HepG2 (cell line): ENCODE measurements around the gene CCDC54. TPM values are rescaled to one million over a fixed set of nuclear protein-coding genes. Genes with fewer than 3 reads are reported as not detected.

ENCODE experiments used
- ATAC-seq: fragments of 200-7000 bp; cut with Tn5 transposase; 3 replicates; pipeline ENCODE4 v1.9.1; 2020; ENCODE audit warnings: mild to moderate bottlenecking, moderate library complexity
- BruUV-seq: library from RNA; stranded (reverse); fragments of 400-500 nt; replicated peaks from 2 replicates; lab custom pipeline; 2021; lab: Mats Ljungman, UMichigan
- CTCF ChIA-PET: fragments of 300-600 bp; formaldehyde crosslinking; extraction: SDS; loops from one replicate; lab custom pipeline; 2021; ENCODE audit warnings: low total read pairs, inconsistent platforms, low intra/inter-chr PET ratio; lab: Yijun Ruan, JAX
- POLR2A ChIA-PET: fragments of 350-600 bp; sonication (Branson Sonifier 250); formaldehyde crosslinking; loops from one replicate; lab custom pipeline; 2020; ENCODE audit warnings: antibody characterized with exemption, inconsistent platforms; lab: Yijun Ruan, JAX
- DNase-seq: peaks from one replicate; pipeline ENCODE4 v3.0.0-alpha.2; 2015; ENCODE audit warnings: low spot score
- FAIRE-seq: peaks from 3 replicates; lab custom pipeline; 2011; peaks lifted over from hg19 to GRCh38; lab: Jason Lieb, UNC
- H2AFZ ChIP-seq: one replicate; pipeline ENCODE4 v1.6.1; 2011; ENCODE audit warnings: low read length, inconsistent platforms
- H3K27ac ChIP-seq: fragments of 300-600 bp; 3 replicates; pipeline ENCODE4 v1.8.0; 2011; ENCODE audit warnings: mixed run types, mild to moderate bottlenecking, mixed read lengths, low read length, inconsistent platforms; ENCODE audit not compliant: insufficient read depth; ENCODE audit errors: extremely low read length
- H3K27me3 ChIP-seq, 2 experiments: fragments of 200-600 bp in 1 of 2; 2 replicates in 1 of 2; 3 replicates in 1 of 2; pipeline versions ENCODE4 v1.6.0 to v1.8.0; 2011; ENCODE audit warnings: low read length in 2 of 2, mild to moderate bottlenecking in 2 of 2, moderate library complexity in 2 of 2, inconsistent platforms in 1 of 2; ENCODE audit not compliant: insufficient read depth in 2 of 2, control insufficient read depth in 1 of 2
- H3K36me3 ChIP-seq, 2 experiments: fragments of 200-600 bp in 1 of 2; replicated peaks in 1 of 2; 2 replicates in 1 of 2; 3 replicates in 1 of 2; pipeline versions ENCODE4 v1.5.1 to v1.8.0; 2011; ENCODE audit warnings: low read length in 2 of 2, inconsistent platforms in 1 of 2; ENCODE audit not compliant: insufficient read depth in 2 of 2, control insufficient read depth in 1 of 2
- H3K4me1 ChIP-seq: 2 replicates; pipeline ENCODE4 v1.5.1; 2012; ENCODE audit warnings: low read length, inconsistent platforms; ENCODE audit not compliant: insufficient read depth
- H3K4me2 ChIP-seq: 2 replicates; pipeline ENCODE4 v1.6.0; 2011; ENCODE audit warnings: low read depth, low read length, inconsistent platforms
- H3K4me3 ChIP-seq, 3 experiments: fragments of 200-600 bp in 1 of 3; sonication (generic), shearing (Covaris generic) in 1 of 3; replicated peaks in 1 of 3; 2 replicates each; pipeline ENCODE4 v1.5.1; 2011 to 2016; ENCODE audit warnings: low read length in 3 of 3, inconsistent platforms in 2 of 3, low read depth in 2 of 3, mild to moderate bottlenecking in 2 of 3, control low read depth in 1 of 3, mixed read lengths in 1 of 3; ENCODE audit not compliant: insufficient read depth in 1 of 3
- H3K79me2 ChIP-seq: one replicate; pipeline ENCODE4 v1.6.1; 2011; ENCODE audit warnings: low read length, inconsistent platforms; ENCODE audit not compliant: insufficient read depth
- H3K9ac ChIP-seq: 2 replicates; pipeline ENCODE4 v1.6.0; 2011; ENCODE audit warnings: mild to moderate bottlenecking, low read depth, low read length, inconsistent platforms; ENCODE audit not compliant: insufficient read depth
- H3K9me3 ChIP-seq: 2 replicates; pipeline ENCODE4 v1.5.1; 2012; ENCODE audit warnings: mild to moderate bottlenecking, low read length
- H4K20me1 ChIP-seq: 2 replicates; pipeline ENCODE4 v1.6.0; 2011; ENCODE audit warnings: inconsistent platforms, mild to moderate bottlenecking, low read length, moderate library complexity; ENCODE audit not compliant: insufficient read depth
- E2F2 ChIP-seq: sonication (generic); formaldehyde crosslinking; IDR thresholded peaks from 2 replicates; pipeline ENCODE4 v1.4.0; 2020; ENCODE audit warnings: missing genetic modification reagents, borderline replicate concordance
- HNRNPK ChIP-seq: fragments of 200-400 bp; formaldehyde crosslinking; IDR thresholded peaks from 2 replicates; pipeline ENCODE4 v1.6.1; 2018; ENCODE audit warnings: low read length, low read depth, moderate library complexity, mild to moderate bottlenecking; ENCODE audit not compliant: poor library complexity, severe bottlenecking
- ISL2 ChIP-seq: sonication (generic); formaldehyde crosslinking; IDR thresholded peaks from 2 replicates; pipeline ENCODE4 v1.5.0; 2020; ENCODE audit warnings: missing genetic modification reagents
- NFAT5 ChIP-seq: sonication (generic); formaldehyde crosslinking; IDR thresholded peaks from 2 replicates; pipeline ENCODE4 v1.4.0; 2020; ENCODE audit warnings: missing genetic modification reagents
- ZNF430 ChIP-seq: sonication (generic); formaldehyde crosslinking; IDR thresholded peaks from 2 replicates; pipeline ENCODE4 v1.9.0; 2021; ENCODE audit warnings: mild to moderate bottlenecking, missing genetic modification reagents
- ZNF609 ChIP-seq: sonication (generic); formaldehyde crosslinking; IDR thresholded peaks from 2 replicates; pipeline ENCODE4 v1.4.0; 2020; ENCODE audit warnings: mild to moderate bottlenecking, missing genetic modification reagents, borderline replicate concordance
- WGBS: methylation state at CpG from one replicate; pipeline ENCODE4 v1.1.6; 2017; ENCODE audit warnings: low lambda C conversion rate; 5-methylcytosine and 5-hydroxymethylcytosine counted together
- in situ Hi-C: cut with HindIII; loops from 2 replicates; pipeline ENCODE4 v1.10.0; 2017; ENCODE audit warnings: low pct_unique_long_range_greater_than_20kb; ENCODE audit not compliant: extremely low pct_ligation_motif_present
- intact Hi-C: fragments of 100-400 bp; cut with micrococcal nuclease; formaldehyde crosslinking; loops from one replicate; pipeline ENCODE4 v1.10.0; 2022; ENCODE audit not compliant: unreplicated experiment
- polyA plus RNA-seq, 8 experiments: library from polyadenylated mRNA; depleted of rRNA in 3 of 8; stranded (reverse) in 7 of 8; unstranded in 1 of 8; fragments of >200 nt; fragmentation: Illumina TruSeq in 4 of 8; extraction: Trizol in 4 of 8; gene quantifications; 2 replicates each; pipeline versions ENCODE4 v1.2.1 to v1.2.3, GENCODE V29; 2011 to 2016; ENCODE audit warnings: low read depth in 4 of 8, missing spikeins in 1 of 8, mixed read lengths in 1 of 8; ENCODE audit not compliant: insufficient read depth in 1 of 8
- total RNA-seq, 5 experiments: library from RNA; depleted of rRNA; stranded (reverse); fragments of >200 nt; fragmentation: Illumina TruSeq; extraction: Trizol; gene quantifications; 2 replicates each; pipeline ENCODE4 v1.2.3, GENCODE V29; 2016; ENCODE audit warnings: low read depth in 1 of 5

Gene CCDC54
- total and polyA plus RNA-seq, 2 of the 13 experiments (the other 11 are each of a cell fraction or from before 2014, with no cell fraction given) = not detected

- TF ChIP-seq ZNF609 = no peak
- no peak for TF ChIP-seq ISL2 (CRISPR knock-in tag)
These were observed 20.5 kb upstream of the CCDC54 start (continued) for GRCh38 chr3:107356706-107357105.

- no peak for TF ChIP-seq NFAT5 (CRISPR knock-in tag)
- no peak for TF ChIP-seq HNRNPK
- no peak for TF ChIP-seq E2F2
- TF ChIP-seq ZNF430 = no peak
- TF ChIP-seq, all 625 proteins: peak for 0
- H3K9me3 ChIP-seq = no peaks in the 10 kb centered on the region
- intact Hi-C loops (no loop called here), in situ Hi-C loops (no loop called here)
- no peaks in the 10 kb centered on the region for H3K27me3 ChIP-seq
- FAIRE-seq = no peak
- no TSS peak for BruUV-seq
- no peak overlapping the region for H3K9ac ChIP-seq
- H3K36me3 ChIP-seq = no peaks in the 10 kb centered on the region
- no peaks in the 10 kb centered on the region for H4K20me1 ChIP-seq
- 17% methylated on average over 3 of the region's 3 CpGs for WGBS
- H2AFZ ChIP-seq = no peak overlapping the region
- no peak overlapping the region for H3K4me3 ChIP-seq
- H3K4me2 ChIP-seq = no peak overlapping the region
- H3K79me2 ChIP-seq = no peaks in the 10 kb centered on the region
- ChIA-PET POLR2A (no interaction called here), CTCF (no interaction called here)
- ATAC-seq = no peak
- H3K27ac ChIP-seq = no peak overlapping the region
- H3K4me1 ChIP-seq = no peaks in the 10 kb centered on the region
- no peak for DNase-seq
These were observed 15.6 kb upstream of the CCDC54 start for GRCh38 chr3:107361633-107362032.
